ENCODE results near the gene SFMBT1.

SFMBT1 gene

DNA sequence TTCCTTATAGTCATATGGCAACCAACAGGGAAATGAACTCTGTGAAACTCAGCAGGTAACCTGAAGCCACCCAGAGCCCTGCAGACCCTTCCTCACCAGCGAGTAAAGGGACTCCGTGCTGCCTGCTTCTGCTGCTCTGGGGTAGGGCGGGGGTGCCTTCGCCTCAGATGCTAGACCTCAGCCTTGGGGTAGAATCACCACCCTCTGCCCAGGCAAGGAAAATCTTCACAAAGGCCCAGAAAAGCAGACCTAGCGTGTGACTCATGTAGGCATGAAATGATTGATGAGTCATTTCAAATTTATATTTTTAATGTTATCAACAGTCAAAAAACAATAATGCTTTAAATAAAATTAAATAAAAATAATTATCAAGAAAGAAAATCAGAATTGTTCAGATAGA lies 155.1 kb downstream of the SFMBT1 start:
- no peak for DNase-seq (ENCODE audit: low read depth, low spot score)
- Histone ChIP-seq H3K4me3 (ENCODE audit: insufficient read length, low read depth) (no peak overlapping the region), H3K9me3 (ENCODE audit: insufficient read depth, low read length) (no peaks in the 10 kb centered on the region), H3K27me3 (ENCODE audit: insufficient read depth, insufficient read length) (no peaks in the 10 kb centered on the region), H3K4me1 (ENCODE audit: insufficient read depth, insufficient read length) (no peaks in the 10 kb centered on the region), H3K9ac (ENCODE audit: insufficient read length, low read depth) (no peak overlapping the region), H3K36me3 (ENCODE audit: insufficient read depth, insufficient read length, low read length) (peaks cover 26% of the 10 kb centered on the region)
- TF ChIP-seq ZNF274 (IDR thresholded peaks at IDR 0.05; ENCODE audit: low read depth, low read length): no peak
- no peak for TF ChIP-seq SUZ12 (IDR thresholded peaks at IDR 0.05; ENCODE audit: extremely low read depth, insufficient read depth, insufficient read length)
- TF ChIP-seq YY1 (IDR thresholded peaks at IDR 0.05; ENCODE audit: insufficient read depth, insufficient read length): no peak

DNA sequence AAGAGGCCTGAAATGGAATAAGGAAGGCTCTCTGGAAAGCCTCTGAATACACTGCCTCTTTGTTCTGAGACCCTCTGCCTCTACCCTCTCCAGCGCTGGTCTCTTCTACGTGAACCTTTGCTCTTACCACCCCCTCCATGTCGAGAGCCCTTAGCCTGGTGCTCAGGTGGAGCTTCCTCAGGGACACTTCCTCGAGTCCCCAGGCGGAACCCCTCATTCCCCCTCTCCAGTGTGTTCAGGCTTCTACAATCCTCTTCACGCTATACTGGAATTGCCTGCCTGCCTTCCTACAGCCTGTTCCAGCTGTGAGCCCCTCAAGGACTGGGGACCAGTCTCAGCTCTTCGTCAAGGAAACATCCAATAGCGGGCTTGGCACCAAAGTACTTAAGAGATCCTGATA lies 156.0 kb downstream of the SFMBT1 start:
- H3K9me3 ChIP-seq (ENCODE audit: insufficient read depth, low read length): no peaks in the 10 kb centered on the region
- DNase-seq (ENCODE audit: low read depth, low spot score): no peak
- H3K36me3 ChIP-seq (ENCODE audit: insufficient read depth, insufficient read length, low read length): peaks cover 24% of the 10 kb centered on the region
- no peaks in the 10 kb centered on the region for H3K27me3 ChIP-seq (ENCODE audit: insufficient read depth, insufficient read length)
- no peak overlapping the region for H3K4me3 ChIP-seq (ENCODE audit: insufficient read length, low read depth)
- no peak for TF ChIP-seq ZNF274 (IDR thresholded peaks at IDR 0.05; ENCODE audit: low read depth, low read length)
- no peak for TF ChIP-seq SUZ12 (IDR thresholded peaks at IDR 0.05; ENCODE audit: extremely low read depth, insufficient read depth, insufficient read length)
- TF ChIP-seq YY1 (IDR thresholded peaks at IDR 0.05; ENCODE audit: insufficient read depth, insufficient read length): no peak
- H3K4me1 ChIP-seq (ENCODE audit: insufficient read depth, insufficient read length): no peaks in the 10 kb centered on the region
- no peak overlapping the region for H3K9ac ChIP-seq (ENCODE audit: insufficient read length, low read depth)

GRCh38 chr3:52887166-52887565 lies 158.7 kb downstream of the SFMBT1 start:
- no peak overlapping the region for H3K4me3 ChIP-seq (ENCODE audit: insufficient read length, low read depth)
- no peaks in the 10 kb centered on the region for H3K27me3 ChIP-seq (ENCODE audit: insufficient read depth, insufficient read length)
- H3K9ac ChIP-seq (ENCODE audit: insufficient read length, low read depth): no peak overlapping the region
- peaks cover 15% of the 10 kb centered on the region for H3K36me3 ChIP-seq (ENCODE audit: insufficient read depth, insufficient read length, low read length)
- H3K9me3 ChIP-seq (ENCODE audit: insufficient read depth, low read length): no peaks in the 10 kb centered on the region
- no peak for DNase-seq (ENCODE audit: low read depth, low spot score)
- H3K4me1 ChIP-seq (ENCODE audit: insufficient read depth, insufficient read length): no peaks in the 10 kb centered on the region
- TF ChIP-seq SUZ12 (IDR thresholded peaks at IDR 0.05; ENCODE audit: extremely low read depth, insufficient read depth, insufficient read length): no peak
- no peak for TF ChIP-seq YY1 (IDR thresholded peaks at IDR 0.05; ENCODE audit: insufficient read depth, insufficient read length)
- no peak for TF ChIP-seq ZNF274 (IDR thresholded peaks at IDR 0.05; ENCODE audit: low read depth, low read length)

DNA sequence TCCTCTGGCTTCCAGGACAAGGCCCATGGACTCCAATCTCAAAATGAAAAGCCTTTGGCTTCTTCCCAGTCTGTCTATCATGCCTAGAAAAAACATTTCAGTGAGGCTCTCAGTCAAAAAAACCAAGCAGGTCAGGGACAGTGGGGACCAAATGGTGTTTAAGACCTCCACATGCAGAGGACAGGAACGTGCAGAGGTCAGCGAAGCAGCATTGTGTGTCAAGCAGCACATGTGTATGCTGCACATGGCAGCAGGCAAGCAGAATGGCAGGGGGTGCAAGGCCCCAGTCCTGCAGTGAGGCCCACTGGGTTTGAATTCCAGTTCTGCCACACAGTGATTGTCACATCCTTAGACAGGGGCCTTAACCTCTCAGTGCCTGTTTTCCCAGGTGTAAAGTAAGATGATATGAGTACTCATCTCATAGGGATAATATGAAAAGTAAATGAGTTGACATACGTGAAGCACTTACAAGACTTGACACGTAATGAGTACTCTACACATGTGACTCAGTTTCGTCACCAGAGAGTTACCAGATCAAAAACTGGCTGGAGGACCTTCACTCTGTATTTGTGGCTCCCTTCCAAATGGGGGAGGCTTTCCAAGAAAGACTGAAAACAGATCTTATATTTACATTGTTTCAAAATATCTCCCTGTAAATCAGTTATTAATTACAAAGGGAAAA lies 159.7 kb downstream of the SFMBT1 start:
- H3K27me3 ChIP-seq (ENCODE audit: insufficient read depth, insufficient read length): no peaks in the 10 kb centered on the region
- H3K4me3 ChIP-seq (ENCODE audit: insufficient read length, low read depth): no peak overlapping the region
- DNase-seq (ENCODE audit: low read depth, low spot score): no peak
- H3K4me1 ChIP-seq (ENCODE audit: insufficient read depth, insufficient read length): no peaks in the 10 kb centered on the region
- no peaks in the 10 kb centered on the region for H3K9me3 ChIP-seq (ENCODE audit: insufficient read depth, low read length)
- TF ChIP-seq ZNF274 (IDR thresholded peaks at IDR 0.05; ENCODE audit: low read depth, low read length) (no peak), SUZ12 (IDR thresholded peaks at IDR 0.05; ENCODE audit: extremely low read depth, insufficient read depth, insufficient read length) (no peak), YY1 (IDR thresholded peaks at IDR 0.05; ENCODE audit: insufficient read depth, insufficient read length) (no peak)
- H3K9ac ChIP-seq (ENCODE audit: insufficient read length, low read depth): no peak overlapping the region
- H3K36me3 ChIP-seq (ENCODE audit: insufficient read depth, insufficient read length, low read length): peaks cover 18% of the 10 kb centered on the region

- Histone ChIP-seq H3K9ac (ENCODE audit: insufficient read length, low read depth) (no peak overlapping the region), H3K4me1 (ENCODE audit: insufficient read depth, insufficient read length) (no peaks in the 10 kb centered on the region), H3K4me3 (ENCODE audit: insufficient read length, low read depth) (no peak overlapping the region), H3K27me3 (ENCODE audit: insufficient read depth, insufficient read length) (no peaks in the 10 kb centered on the region), H3K36me3 (ENCODE audit: insufficient read depth, insufficient read length, low read length) (peaks cover 20% of the 10 kb centered on the region), H3K9me3 (ENCODE audit: insufficient read depth, low read length) (no peaks in the 10 kb centered on the region)
- no peak for DNase-seq (ENCODE audit: low read depth, low spot score)
- TF ChIP-seq ZNF274 (IDR thresholded peaks at IDR 0.05; ENCODE audit: low read depth, low read length): no peak
- TF ChIP-seq SUZ12 (IDR thresholded peaks at IDR 0.05; ENCODE audit: extremely low read depth, insufficient read depth, insufficient read length): no peak
- TF ChIP-seq YY1 (IDR thresholded peaks at IDR 0.05; ENCODE audit: insufficient read depth, insufficient read length): no peak
Observed at GRCh38 chr3:52882377-52882776, 163.5 kb downstream of the SFMBT1 start.

DNA sequence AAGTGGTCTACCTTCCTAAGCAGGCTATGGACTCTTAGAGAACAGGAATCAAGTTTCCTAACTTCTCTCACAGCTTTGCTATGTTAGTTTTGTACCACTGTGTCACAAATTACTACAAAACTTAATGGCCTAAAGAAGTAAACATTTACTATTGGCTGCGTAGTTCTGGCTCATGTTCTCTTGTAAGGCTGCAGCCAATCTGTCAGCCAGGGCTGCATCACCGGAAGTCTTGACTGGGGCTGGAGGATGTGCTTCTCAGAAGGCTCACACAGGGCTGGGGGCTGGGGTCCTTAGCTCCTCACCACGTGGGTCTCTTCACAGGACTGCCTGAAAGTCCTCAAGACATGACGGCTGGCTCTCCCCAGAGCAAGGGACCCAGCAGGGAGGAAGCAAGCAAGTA lies 164.0 kb downstream of the SFMBT1 start:
- no peak for DNase-seq (ENCODE audit: low read depth, low spot score)
- Histone ChIP-seq H3K9me3 (ENCODE audit: insufficient read depth, low read length) (no peaks in the 10 kb centered on the region), H3K4me1 (ENCODE audit: insufficient read depth, insufficient read length) (no peaks in the 10 kb centered on the region), H3K27me3 (ENCODE audit: insufficient read depth, insufficient read length) (no peaks in the 10 kb centered on the region), H3K36me3 (ENCODE audit: insufficient read depth, insufficient read length, low read length) (peaks cover 20% of the 10 kb centered on the region), H3K9ac (ENCODE audit: insufficient read length, low read depth) (no peak overlapping the region), H3K4me3 (ENCODE audit: insufficient read length, low read depth) (no peak overlapping the region)
- TF ChIP-seq SUZ12 (IDR thresholded peaks at IDR 0.05; ENCODE audit: extremely low read depth, insufficient read depth, insufficient read length): no peak
- TF ChIP-seq YY1 (IDR thresholded peaks at IDR 0.05; ENCODE audit: insufficient read depth, insufficient read length): no peak
- TF ChIP-seq ZNF274 (IDR thresholded peaks at IDR 0.05; ENCODE audit: low read depth, low read length): no peak

DNA sequence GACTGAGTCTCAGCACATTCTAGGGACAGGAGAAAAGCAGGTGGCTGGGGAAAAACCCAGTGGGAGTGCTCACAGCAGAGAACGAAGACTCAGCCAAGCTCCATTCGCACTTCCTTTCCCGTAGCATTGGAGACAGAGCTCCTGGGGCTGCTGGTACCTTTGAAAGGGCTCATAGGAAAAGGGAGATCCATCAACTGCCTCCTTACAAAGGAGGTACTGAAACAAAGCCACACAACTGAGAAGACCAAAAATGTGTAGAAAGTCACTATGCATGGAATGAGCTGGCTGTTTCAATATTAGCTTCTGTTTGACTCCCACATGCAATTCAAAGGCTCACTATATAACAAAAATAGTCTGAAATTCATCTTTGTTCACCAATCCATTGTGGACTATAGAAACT lies 165.4 kb downstream of the SFMBT1 start:
- TF ChIP-seq SUZ12 (IDR thresholded peaks at IDR 0.05; ENCODE audit: extremely low read depth, insufficient read depth, insufficient read length) (no peak), ZNF274 (IDR thresholded peaks at IDR 0.05; ENCODE audit: low read depth, low read length) (no peak), YY1 (IDR thresholded peaks at IDR 0.05; ENCODE audit: insufficient read depth, insufficient read length) (no peak)
- H3K9ac ChIP-seq (ENCODE audit: insufficient read length, low read depth): no peak overlapping the region
- no peaks in the 10 kb centered on the region for H3K9me3 ChIP-seq (ENCODE audit: insufficient read depth, low read length)
- no peaks in the 10 kb centered on the region for H3K27me3 ChIP-seq (ENCODE audit: insufficient read depth, insufficient read length)
- peaks cover 10% of the 10 kb centered on the region for H3K36me3 ChIP-seq (ENCODE audit: insufficient read depth, insufficient read length, low read length)
- no peak for DNase-seq (ENCODE audit: low read depth, low spot score)
- H3K4me3 ChIP-seq (ENCODE audit: insufficient read length, low read depth): no peak overlapping the region
- H3K4me1 ChIP-seq (ENCODE audit: insufficient read depth, insufficient read length): no peaks in the 10 kb centered on the region

Measured in NT2/D1 (cell line).